Aorta (tissue), 5 donors: ENCODE measurements around the gene KIAA1671. TPM values are rescaled to one million over a fixed set of nuclear protein-coding genes. Genes with fewer than 3 reads are reported as not detected.
A peak's percentile ranks its signal among the peaks of the same experiment; 100 is the strongest.

Source experiments
- ATAC-seq: fragments of 200-7000 bp; cut with Tn5 transposase; one replicate; pipeline ENCODE4 v1.9.1; 2022; ENCODE audit warnings: moderate library complexity; ENCODE audit not compliant: low FRiP score
- DNase-seq, 2 donors: peaks; one replicate each; pipeline ENCODE4 v3.0.0-alpha.2; 2020
- H3K27ac ChIP-seq, 2 donors: one replicate each; pipeline ENCODE4 v1.5.1; 2013; ENCODE audit warnings: low read length in 2 of 2, mild to moderate bottlenecking in 2 of 2, moderate library complexity in 2 of 2, control low read depth in 1 of 2, inconsistent platforms in 1 of 2, low read depth in 1 of 2
- H3K27me3 ChIP-seq, 2 donors: one replicate each; pipeline ENCODE4 v1.6.1; 2013; ENCODE audit warnings: control low read depth in 1 of 2, low read length in 1 of 2, mild to moderate bottlenecking in 1 of 2, moderate library complexity in 1 of 2; ENCODE audit not compliant: insufficient read depth in 2 of 2, control insufficient read depth in 1 of 2
- H3K36me3 ChIP-seq, 2 donors: one replicate each; pipeline ENCODE4 v1.6.1; 2013; ENCODE audit warnings: control low read depth in 1 of 2, low read length in 1 of 2, mild to moderate bottlenecking in 1 of 2; ENCODE audit not compliant: insufficient read depth in 2 of 2, control insufficient read depth in 1 of 2
- H3K4me1 ChIP-seq, 2 donors: one replicate each; pipeline ENCODE4 v1.6.1; 2013; ENCODE audit warnings: low read length in 2 of 2, control low read depth in 1 of 2, mild to moderate bottlenecking in 1 of 2, moderate library complexity in 1 of 2; ENCODE audit not compliant: insufficient read depth in 2 of 2, control insufficient read depth in 1 of 2
- H3K4me3 ChIP-seq, 2 donors: one replicate each; pipeline ENCODE4 v1.5.1; 2013; ENCODE audit warnings: low read length in 2 of 2, control low read depth in 1 of 2, mild to moderate bottlenecking in 1 of 2
- H3K9me3 ChIP-seq: one replicate; pipeline ENCODE4 v1.6.1; 2013; ENCODE audit warnings: mild to moderate bottlenecking, low read length; ENCODE audit not compliant: control insufficient read depth
- WGBS, 2 donors: extraction: QIAGEN DNeasy Blood & Tissue Kit; methylation state at CpG; one replicate each; pipeline ENCODE4 v1.1.7; 2013; 5-methylcytosine and 5-hydroxymethylcytosine counted together
- intact Hi-C, 2 donors: fragments of 100-400 bp; cut with DNase I; formaldehyde crosslinking; loops; one replicate each; pipeline versions ENCODE4 v1.14.2 to v1.15.0; 2022
- polyA plus RNA-seq, 2 donors: library from polyadenylated mRNA; stranded (reverse); fragments of 200-250 nt; gene quantifications; one replicate each; pipeline ENCODE4 v1.2.3, GENCODE V29; 2013
- total RNA-seq, 2 donors: library from RNA; stranded (reverse); fragmentation: NEBNext Ultra II Directional; extraction: Animal tissue kit (Norgen Biotek cat#: 25700); gene quantifications; one replicate each; pipeline ENCODE4 v1.2.1, GENCODE V29; 2021
- donor health status: healthy with polysubstance abuse.
- donor health status: Bipolar disorder and iron deficiency.
- donor health status: DM: no; HTN: no; CAD: no.
- donor health status: DM: no; HTN: no; CAD: no.
- donor health status: DM: yes; HTN: yes; CAD: no.

KIAA1671 gene
- total and polyA plus RNA-seq, 4 donors, result 11.5 to 93.3 (median 36.2) TPM

DNA sequence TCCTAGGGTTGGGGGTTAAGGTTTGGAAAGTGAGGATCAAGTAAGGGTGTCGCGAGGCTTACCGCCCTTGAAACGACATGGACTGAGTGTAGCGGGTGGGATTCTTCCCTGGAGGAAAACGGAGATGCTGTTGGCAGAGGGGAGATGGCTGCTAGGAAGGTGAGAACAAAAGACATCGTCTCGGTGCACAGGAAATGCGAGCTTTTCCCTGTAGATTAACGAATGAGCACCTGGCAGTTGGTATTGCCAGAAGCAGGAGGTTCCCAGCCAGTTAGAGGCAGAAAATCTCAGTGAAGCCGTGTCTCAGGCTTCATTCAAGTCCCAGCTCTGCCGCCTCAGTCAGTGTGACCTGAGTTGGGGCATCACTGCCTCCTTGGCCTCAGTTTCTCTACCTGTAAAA is 4.6 kb upstream of the KIAA1671 start:
- no peak overlapping the region for H3K4me3 ChIP-seq
- intact Hi-C loops, result no loop called here
- no peaks in the 10 kb centered on the region for H3K36me3 ChIP-seq
- no peak for DNase-seq
- WGBS, 2 donors, result 71 to 72% methylated on average over 12 of the region's 12 CpGs
- H3K27me3 ChIP-seq, result no peaks in the 10 kb centered on the region
- H3K27ac ChIP-seq, result no peak overlapping the region
- ATAC-seq, result no peak
- H3K9me3 ChIP-seq, result no peaks in the 10 kb centered on the region
- H3K4me1 ChIP-seq, result no peaks in the 10 kb centered on the region

DNA sequence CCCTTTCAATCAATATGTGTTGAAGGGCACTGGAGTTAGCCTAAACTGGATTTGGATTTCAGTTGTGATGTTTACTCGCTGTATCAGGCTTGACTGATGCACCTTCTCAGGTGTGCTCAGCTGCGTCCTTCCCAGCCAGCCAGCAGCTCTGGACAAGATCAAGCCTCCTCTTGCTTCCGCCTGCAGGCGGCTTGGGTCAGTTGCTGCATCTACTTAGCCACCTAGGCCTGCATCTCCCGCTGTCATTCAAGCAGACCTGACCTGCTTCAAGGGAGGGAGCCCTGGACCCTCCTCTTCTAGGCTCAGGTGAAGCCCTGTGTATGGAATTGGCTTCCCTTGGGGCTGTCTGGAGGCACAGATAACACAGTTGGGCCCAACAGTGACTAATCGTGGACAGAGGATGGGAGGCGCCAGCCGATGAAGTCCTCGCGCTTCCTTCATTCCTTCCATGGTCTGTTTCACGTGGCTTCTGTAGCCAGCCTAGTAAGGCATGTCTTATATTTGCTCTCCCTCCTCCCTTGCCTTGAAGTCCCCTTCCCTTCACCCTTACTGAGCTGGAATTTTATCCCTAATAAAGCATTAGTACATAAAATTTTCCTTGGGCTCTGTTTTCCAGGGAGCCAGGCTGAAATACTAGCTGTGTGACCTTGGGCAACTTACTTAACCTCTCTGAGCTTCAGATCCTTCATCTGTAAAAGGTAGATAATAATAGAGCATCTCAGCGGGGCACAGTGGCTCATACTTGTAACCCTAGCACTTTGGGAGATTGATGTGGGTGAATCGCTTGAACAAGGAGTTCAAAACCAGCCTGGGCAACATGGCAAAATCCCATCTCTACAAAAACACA is 3.9 kb upstream of the KIAA1671 start:
- no peaks in the 10 kb centered on the region for H3K9me3 ChIP-seq
- H3K36me3 ChIP-seq, result no peaks in the 10 kb centered on the region
- WGBS, 2 donors, result 89% methylated on average over 13 of the region's 13 CpGs
- no peaks in the 10 kb centered on the region for H3K4me1 ChIP-seq
- no peak overlapping the region for H3K4me3 ChIP-seq
- DNase-seq (no peak), ATAC-seq (no peak)
- intact Hi-C loops, result no loop called here
- H3K27me3 ChIP-seq, result no peaks in the 10 kb centered on the region
- H3K27ac ChIP-seq, result no peak overlapping the region

GRCh38 chr22:24950272-24950902 is 2.1 kb upstream of the KIAA1671 start:
- intact Hi-C loops, result loop anchor here (2.0 to 5.0 kb wide), 3 partner anchors 37 to 98 kb away; no protein-coding TSS in a partner anchor
- H3K4me3 ChIP-seq, result no peak overlapping the region

GRCh38 chr22:24952837-24953383 is 394 bp downstream of the KIAA1671 start:
- no peaks in the 10 kb centered on the region for H3K27me3 ChIP-seq
- H3K4me1 ChIP-seq, result no peaks in the 10 kb centered on the region
- peak overlapping the region; percentile 58 to 65 for H3K4me3 ChIP-seq
- 0 to 1% methylated on average over 35 of the region's 35 CpGs for WGBS, 2 donors
- ATAC-seq, result peak; percentile 32
- H3K9me3 ChIP-seq, result no peaks in the 10 kb centered on the region
- DNase-seq, result peak; percentile 58 to 80
- no peak overlapping the region for H3K27ac ChIP-seq
- intact Hi-C loops, result loop anchor here (1.0 to 5.0 kb wide), 3 partner anchors 34 to 95 kb away; no protein-coding TSS in a partner anchor
- H3K36me3 ChIP-seq, result no peaks in the 10 kb centered on the region

More at GRCh38 chr22:24950272-24950902, 2.1 kb upstream of the KIAA1671 start:
- H3K9me3 ChIP-seq, result no peaks in the 10 kb centered on the region
- no peaks in the 10 kb centered on the region for H3K27me3 ChIP-seq
- H3K36me3 ChIP-seq, result no peaks in the 10 kb centered on the region
- 16 to 18% methylated on average over 7 of the region's 7 CpGs for WGBS, 2 donors
- no peak for DNase-seq
- H3K27ac ChIP-seq, result no peak overlapping the region
- no peak for ATAC-seq
- H3K4me1 ChIP-seq, result no peaks in the 10 kb centered on the region

- Histone ChIP-seq H3K27me3 (no peaks in the 10 kb centered on the region), H3K9me3 (no peaks in the 10 kb centered on the region), H3K27ac (no peak overlapping the region), H3K4me1 (no peaks in the 10 kb centered on the region), H3K36me3 (no peaks in the 10 kb centered on the region), H3K4me3 (peak overlapping the region; percentile 58 to 65)
- ATAC-seq (peak; percentile 2), DNase-seq (peak in 1 of 2 donors; percentile 54)
- 17 to 34% methylated on average over 19 to 47 of the region's 47 CpGs for WGBS, 2 donors
- intact Hi-C loops, result loop anchor here (5.0 kb wide), 2 partner anchors 34 to 74 kb away; no protein-coding TSS in a partner anchor
These were observed 1.0 kb downstream of the KIAA1671 start for GRCh38 chr22:24953384-24954113.

DNA sequence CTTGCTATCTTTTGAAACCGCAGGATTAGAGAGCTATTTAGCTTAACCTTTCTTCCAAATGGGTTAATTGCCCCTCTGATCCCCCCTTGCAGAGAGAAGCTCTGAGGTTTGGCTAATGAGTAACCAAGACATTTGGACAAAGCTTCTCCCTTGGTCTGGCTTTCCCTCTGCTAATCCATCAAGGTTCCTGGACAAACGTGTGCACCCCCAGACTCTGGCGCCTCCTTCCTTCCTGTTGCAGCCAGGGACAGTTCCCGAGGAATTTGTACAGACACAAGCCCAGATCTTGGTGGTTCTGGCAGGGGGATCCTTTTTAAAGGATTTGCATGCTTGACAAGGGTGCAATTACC is 1.6 kb downstream of the KIAA1671 start:
- WGBS, 2 donors, result 55 to 58% methylated on average over 4 of the region's 4 CpGs
- intact Hi-C loops, result loop anchor here (5.0 kb wide), 2 partner anchors 33 to 73 kb away; no protein-coding TSS in a partner anchor
- H3K27ac ChIP-seq, result no peak overlapping the region

GRCh38 chr22:24954856-24955255 is 2.3 kb downstream of the KIAA1671 start:
- H3K4me3 ChIP-seq, result no peak overlapping the region
- no peaks in the 10 kb centered on the region for H3K27me3 ChIP-seq
- H3K27ac ChIP-seq, result no peak overlapping the region
- ATAC-seq, result no peak
- H3K36me3 ChIP-seq, result no peaks in the 10 kb centered on the region
- intact Hi-C loops, result loop anchor here (5.0 kb wide), 2 partner anchors 32 to 72 kb away; no protein-coding TSS in a partner anchor
- H3K9me3 ChIP-seq, result no peaks in the 10 kb centered on the region
- H3K4me1 ChIP-seq, result no peaks in the 10 kb centered on the region
- WGBS, 2 donors, result 90 to 93% methylated on average over 8 of the region's 8 CpGs
- no peak for DNase-seq

More for the DNA sequence above, 1.6 kb downstream of the KIAA1671 start:
- H3K27me3 ChIP-seq, result no peaks in the 10 kb centered on the region
- H3K4me3 ChIP-seq, result no peak overlapping the region
- no peaks in the 10 kb centered on the region for H3K4me1 ChIP-seq
- no peaks in the 10 kb centered on the region for H3K9me3 ChIP-seq
- no peaks in the 10 kb centered on the region for H3K36me3 ChIP-seq
- DNase-seq, result no peak
- ATAC-seq, result no peak

- Histone ChIP-seq H3K9me3 (no peaks in the 10 kb centered on the region), H3K36me3 (no peaks in the 10 kb centered on the region), H3K4me1 (no peaks in the 10 kb centered on the region), H3K27ac (no peak overlapping the region), H3K4me3 (no peak overlapping the region), H3K27me3 (no peaks in the 10 kb centered on the region)
- ATAC-seq (no peak), DNase-seq (no peak)
- 86 to 94% methylated on average over 2 of the region's 2 CpGs for WGBS, 2 donors
- intact Hi-C loops, result no loop called here
These were observed 4.5 kb downstream of the KIAA1671 start for GRCh38 chr22:24957043-24957442.
